PC-9 (cell line): Measurements from ENCODE around the gene PDK3. TPM values are rescaled to one million over a fixed set of nuclear protein-coding genes. Genes with fewer than 3 reads are reported as not detected.

Source experiments
- BruUV-seq: library from RNA; stranded (reverse); fragments of 400-500 nt; replicated peaks from 2 replicates; lab custom pipeline; 2021; lab: Mats Ljungman, UMichigan
- CTCF ChIA-PET: fragments of 300-600 bp; sonication (Branson Sonifier 250); formaldehyde crosslinking; loops from one replicate; lab custom pipeline; 2022; ENCODE audit warnings: antibody characterized with exemption; lab: Charles Lee
- POLR2A ChIA-PET: fragments of 300-600 bp; sonication (Branson Sonifier 250); formaldehyde crosslinking; loops from one replicate; lab custom pipeline; 2022; ENCODE audit warnings: antibody characterized with exemption; ENCODE audit not compliant: unreplicated experiment; lab: Charles Lee
- DNase-seq, 2 experiments: peaks; one replicate each; pipeline versions ENCODE4 v3.0.0 to v3.0.0-alpha.2; 2015 to 2022; ENCODE audit warnings: mixed read lengths in 1 of 2
- H2AFZ ChIP-seq: fragments of 200-600 bp; sonication (generic); 2 replicates; pipeline ENCODE4 v1.8.1; 2017; ENCODE audit warnings: antibody characterized with exemption
- H3F3A ChIP-seq: fragments of 200-600 bp; sonication (generic); 2 replicates; pipeline ENCODE4 v1.8.1; 2017; ENCODE audit warnings: antibody characterized with exemption, mild to moderate bottlenecking, low read depth; ENCODE audit not compliant: insufficient read depth
- H3K27ac ChIP-seq: fragments of 200-600 bp; sonication (generic); 2 replicates; pipeline ENCODE4 v1.6.1; 2016; ENCODE audit warnings: mixed run types
- H3K27me3 ChIP-seq: fragments of 200-600 bp; sonication (generic); 2 replicates; pipeline ENCODE4 v1.6.1; 2016; ENCODE audit warnings: low read depth, mixed run types; ENCODE audit not compliant: insufficient read depth
- H3K36me3 ChIP-seq: fragments of 200-600 bp; sonication (generic); 2 replicates; pipeline ENCODE4 v1.6.1; 2016; ENCODE audit warnings: low read depth, mixed run types
- H3K4me1 ChIP-seq: fragments of 200-600 bp; sonication (generic); replicated peaks from 2 replicates; pipeline ENCODE4 v1.6.1; 2016; ENCODE audit warnings: mixed run types; ENCODE audit not compliant: insufficient read depth
- H3K4me2 ChIP-seq: fragments of 200-600 bp; sonication (generic); 2 replicates; pipeline ENCODE4 v1.6.1; 2017; ENCODE audit warnings: mixed run types
- H3K4me3 ChIP-seq: fragments of 200-600 bp; sonication (generic); 2 replicates; pipeline ENCODE4 v1.6.1; 2016; ENCODE audit warnings: mixed run types
- H3K79me2 ChIP-seq: fragments of 200-600 bp; sonication (generic); 2 replicates; pipeline ENCODE4 v1.6.1; 2017; ENCODE audit warnings: low read depth, mixed run types
- H3K9me2 ChIP-seq: fragments of 200-600 bp; sonication (generic); 2 replicates; pipeline ENCODE4 v1.8.1; 2017; ENCODE audit warnings: mild to moderate bottlenecking; ENCODE audit not compliant: insufficient read depth
- H3K9me3 ChIP-seq: fragments of 200-600 bp; sonication (generic); 2 replicates; pipeline ENCODE4 v1.8.1; 2016; ENCODE audit warnings: low read depth; ENCODE audit not compliant: insufficient read depth
- H4K20me1 ChIP-seq: fragments of 200-600 bp; sonication (generic); 2 replicates; pipeline ENCODE4 v1.8.1; 2017; ENCODE audit not compliant: insufficient read depth
- CTCF ChIP-seq: fragments of 200-600 bp; sonication (generic); conservative IDR thresholded peaks from 2 replicates; pipeline ENCODE4 v1.6.1; 2017; ENCODE audit warnings: mixed run types, antibody characterized with exemption, mild to moderate bottlenecking, moderate library complexity
- EZH2 ChIP-seq: fragments of 200-600 bp; sonication (generic); IDR thresholded peaks from 2 replicates; pipeline ENCODE4 v1.8.0; 2017; ENCODE audit warnings: antibody characterized with exemption, low read depth
- intact Hi-C: fragments of 100-400 bp; cut with micrococcal nuclease; formaldehyde crosslinking; loops from one replicate; pipeline ENCODE4 v1.10.0; 2022; ENCODE audit not compliant: unreplicated experiment
- total RNA-seq: library from RNA; stranded (reverse); gene quantifications from 2 replicates; pipeline ENCODE4 v1.2.3, GENCODE V29; 2021

Gene PDK3
- total RNA-seq, 1 experiment from 2014 or later, result 19.4 TPM

DNA sequence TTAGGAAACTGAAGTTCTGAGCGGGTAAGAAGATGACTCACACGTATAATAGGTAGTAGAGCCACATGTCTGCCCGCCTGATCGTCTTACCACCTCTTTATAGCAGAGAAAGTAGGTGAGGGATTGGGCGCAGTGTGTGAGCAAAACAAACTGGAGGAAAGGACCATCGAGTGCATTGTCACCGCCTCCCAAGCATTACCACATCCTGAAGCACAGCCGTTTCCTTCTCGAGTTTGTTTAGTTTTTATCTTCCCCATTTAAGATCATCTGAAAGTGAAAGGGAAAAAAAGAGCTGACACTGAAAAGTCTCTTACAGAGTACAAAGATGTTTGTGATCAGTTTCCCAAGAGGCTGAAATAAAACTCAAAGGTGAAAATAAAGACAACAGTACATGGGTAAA lies 14.8 kb downstream of the PDK3 start:
- no peaks in the 10 kb centered on the region for H3K9me3 ChIP-seq
- peak overlapping the region; percentile 63 for H3K27ac ChIP-seq
- peak overlapping the region; percentile 33; the same call in 1 of the 2 replicates for H3K4me3 ChIP-seq
- no peaks in the 10 kb centered on the region for H3K36me3 ChIP-seq
- peak; percentile 58 to 88 for DNase-seq
- peak overlapping the region; percentile 72 for H3K4me2 ChIP-seq
- ChIA-PET CTCF (interaction anchor here (0.6 to 0.7 kb wide), 2 partner anchors 10 to 12 kb away, joined by 5 to 12 read pairs; no protein-coding TSS in a partner anchor), POLR2A (no interaction called here)
- no peaks in the 10 kb centered on the region for H3K27me3 ChIP-seq
- H3K4me1 ChIP-seq, result peaks cover 18% of the 10 kb centered on the region
- no peaks in the 10 kb centered on the region for H3K9me2 ChIP-seq
- H2AFZ ChIP-seq, result peak overlapping the region; percentile 31; the same call in 1 of the 2 replicates
- no TSS peak for BruUV-seq
- no peaks in the 10 kb centered on the region for H3K79me2 ChIP-seq
- intact Hi-C loops, result no loop called here
- H3F3A ChIP-seq, result peaks cover 6% of the 10 kb centered on the region; the same call in 1 of the 2 replicates
- no peaks in the 10 kb centered on the region for H4K20me1 ChIP-seq
- no peak for TF ChIP-seq EZH2
- TF ChIP-seq CTCF, result no peak

DNA sequence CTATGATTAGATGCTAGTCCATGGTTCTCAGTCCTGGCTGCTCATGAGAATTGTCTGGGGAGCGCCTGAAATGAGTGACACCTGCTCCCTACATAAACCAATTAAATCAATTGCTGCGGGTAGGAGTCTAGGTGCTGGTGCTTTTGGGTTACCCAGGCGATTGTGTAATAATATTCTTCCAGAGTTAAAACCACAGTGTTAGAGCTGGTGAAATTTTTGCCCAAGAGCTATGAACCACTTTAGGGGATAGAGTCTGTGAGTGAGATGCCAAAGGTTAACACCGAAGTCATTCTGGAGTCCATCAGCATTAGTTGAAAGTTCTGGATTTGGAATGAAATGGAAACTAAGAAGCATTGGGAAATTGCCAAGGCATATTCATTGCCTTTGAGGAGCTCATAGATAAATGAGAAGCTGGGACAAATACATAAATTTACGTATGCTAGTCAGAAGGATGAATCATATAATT lies 15.3 kb downstream of the PDK3 start:
- peak overlapping the region; percentile 63 for H3K27ac ChIP-seq
- intact Hi-C loops, result no loop called here
- peak overlapping the region; percentile 31; the same call in 1 of the 2 replicates for H2AFZ ChIP-seq
- CTCF ChIA-PET, result interaction anchor here (0.6 to 0.7 kb wide), 2 partner anchors 10 to 13 kb away, joined by 5 to 12 read pairs; no protein-coding TSS in a partner anchor
- no peak for DNase-seq
- peaks cover 18% of the 10 kb centered on the region for H3K4me1 ChIP-seq
- peaks cover 6% of the 10 kb centered on the region; the same call in 1 of the 2 replicates for H3F3A ChIP-seq
- no peaks in the 10 kb centered on the region for H3K9me3 ChIP-seq
- no peaks in the 10 kb centered on the region for H3K36me3 ChIP-seq
- H3K79me2 ChIP-seq, result no peaks in the 10 kb centered on the region
- TF ChIP-seq CTCF, result no peak
- no peak for TF ChIP-seq EZH2
- no peaks in the 10 kb centered on the region for H3K27me3 ChIP-seq
- no peaks in the 10 kb centered on the region for H4K20me1 ChIP-seq
- POLR2A ChIA-PET, result no interaction called here
- no TSS peak for BruUV-seq
- peak overlapping the region; percentile 33; the same call in 1 of the 2 replicates for H3K4me3 ChIP-seq
- peak overlapping the region; percentile 72 for H3K4me2 ChIP-seq
- no peaks in the 10 kb centered on the region for H3K9me2 ChIP-seq

DNA sequence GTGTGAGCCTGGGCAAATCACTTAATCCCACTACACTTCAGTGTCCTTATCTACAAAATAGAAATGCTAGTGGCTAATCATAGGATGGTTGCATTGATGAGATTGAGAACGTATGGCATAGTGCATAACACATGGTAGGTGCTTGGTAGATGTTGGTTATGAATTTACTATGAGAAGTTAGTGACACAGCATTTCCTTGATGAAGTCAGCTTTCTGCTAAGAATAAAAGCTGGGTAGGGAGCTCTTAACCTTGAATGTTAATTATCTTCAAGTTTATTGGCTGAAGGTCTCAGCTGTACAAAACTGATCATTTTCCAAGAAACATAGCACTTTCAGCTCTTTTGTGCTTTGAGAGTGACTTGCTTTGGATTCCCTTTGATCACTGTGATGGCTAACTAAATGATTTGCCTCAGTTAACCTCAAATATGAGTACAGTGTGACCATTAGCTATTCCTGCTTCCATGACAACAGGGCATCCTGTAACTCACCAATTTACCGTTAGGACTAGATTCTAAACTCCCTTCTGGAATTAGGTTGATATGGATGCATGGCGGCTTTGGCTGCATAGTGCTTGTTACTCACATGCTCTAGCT lies 17.8 kb downstream of the PDK3 start:
- H4K20me1 ChIP-seq, result no peaks in the 10 kb centered on the region
- no TSS peak for BruUV-seq
- DNase-seq, result no peak
- no peaks in the 10 kb centered on the region for H3K79me2 ChIP-seq
- H3K36me3 ChIP-seq, result no peaks in the 10 kb centered on the region
- H3K9me2 ChIP-seq, result no peaks in the 10 kb centered on the region
- no peak overlapping the region for H3K4me2 ChIP-seq
- no peak overlapping the region for H3K27ac ChIP-seq
- H3K4me3 ChIP-seq, result no peak overlapping the region
- TF ChIP-seq CTCF (no peak), EZH2 (no peak)
- no peak overlapping the region for H2AFZ ChIP-seq
- H3K4me1 ChIP-seq, result peaks cover 18% of the 10 kb centered on the region
- ChIA-PET CTCF (no interaction called here), POLR2A (no interaction called here)
- H3F3A ChIP-seq, result peaks cover 6% of the 10 kb centered on the region; the same call in 1 of the 2 replicates
- no peaks in the 10 kb centered on the region for H3K27me3 ChIP-seq
- no peaks in the 10 kb centered on the region for H3K9me3 ChIP-seq
- intact Hi-C loops, result no loop called here
